Measurements from ENCODE around the gene ATP8A1.
"Not testable (repeated sequence)": the region's sequence is repeated elsewhere in the genome, so short reads cannot be mapped to it uniquely, and the experiment has no call there.

The ATP8A1 gene

GRCh38 chr4:42461216-42461615, 195.7 kb downstream of the ATP8A1 start:
- not testable (repeated sequence) for DNase-seq

- DNase-seq = no peak
These were observed 196.9 kb downstream of the ATP8A1 start for GRCh38 chr4:42460043-42460442.

GRCh38 chr4:42458657-42459056, 198.2 kb downstream of the ATP8A1 start:
- DNase-seq = no peak

GRCh38 chr4:42454755-42455420, 202.0 kb downstream of the ATP8A1 start:
- no peak for DNase-seq

GRCh38 chr4:42453612-42454011, 203.3 kb downstream of the ATP8A1 start:
- DNase-seq = no peak

GRCh38 chr4:42452823-42453222, 204.1 kb downstream of the ATP8A1 start:
- no peak for DNase-seq

GRCh38 chr4:42446823-42447222, 210.1 kb downstream of the ATP8A1 start:
- DNase-seq = no peak

- DNase-seq = no peak
These were observed 211.9 kb downstream of the ATP8A1 start for GRCh38 chr4:42445038-42445437.

- no peak for DNase-seq
These were observed 214.3 kb downstream of the ATP8A1 start for GRCh38 chr4:42442601-42443000.

GRCh38 chr4:42440083-42440482, 216.8 kb downstream of the ATP8A1 start:
- DNase-seq = no peak

GRCh38 chr4:42436928-42437565, 219.9 kb downstream of the ATP8A1 start:
- no peak for DNase-seq

GRCh38 chr4:42428036-42428435, 228.9 kb downstream of the ATP8A1 start:
- no peak for DNase-seq

- no peak for DNase-seq
These were observed 231.5 kb downstream of the ATP8A1 start for GRCh38 chr4:42425146-42426065.

- no peak for DNase-seq
These were observed 236.8 kb downstream of the ATP8A1 start for GRCh38 chr4:42420140-42420539.

GRCh38 chr4:42417550-42417949, 239.4 kb downstream of the ATP8A1 start:
- no peak for DNase-seq

- no peak for DNase-seq
These were observed 240.9 kb downstream of the ATP8A1 start for GRCh38 chr4:42416017-42416416.

GRCh38 chr4:42415281-42415680, 241.6 kb downstream of the ATP8A1 start:
- no peak for DNase-seq

GRCh38 chr4:42412251-42412650, 244.7 kb downstream of the ATP8A1 start:
- DNase-seq = no peak

- DNase-seq = no peak
These were observed 245.1 kb downstream of the ATP8A1 start for GRCh38 chr4:42411803-42412202.

- no peak for DNase-seq
These were observed 246.5 kb downstream of the ATP8A1 start for GRCh38 chr4:42410446-42410845.

- DNase-seq = no peak
These were observed 252.9 kb downstream of the ATP8A1 start for GRCh38 chr4:42404001-42404400.

- DNase-seq = no peak
These were observed 255.7 kb downstream of the ATP8A1 start for GRCh38 chr4:42401171-42401570.

- DNase-seq = no peak
These were observed 257.5 kb downstream of the ATP8A1 start for GRCh38 chr4:42399393-42399792.

- DNase-seq = no peak
These were observed 258.0 kb downstream of the ATP8A1 start for GRCh38 chr4:42398871-42399331.

Measured in activated CD4-positive, alpha-beta T cell treated with anti-CD3 and anti-CD28 coated beads for 4 hours (primary cell).